DMS 273 (cell line): ENCODE data around the gene DGKH.
"Not testable (repeated sequence)": the region's sequence is repeated elsewhere in the genome, so short reads cannot be mapped to it uniquely, and the experiment has no call there.

Source experiments
- DNase-seq: peaks from one replicate; lab custom pipeline; 2025; ENCODE audit not compliant: unreplicated experiment; lab: John Stamatoyannopoulos, UW

The DGKH gene

GRCh38 chr13:42153199-42154113 lies 105.0 kb downstream of the DGKH start:
- no peak for DNase-seq

- DNase-seq, result no peak
Measured at GRCh38 chr13:42155251-42155650, 106.8 kb downstream of the DGKH start.

GRCh38 chr13:42163338-42163737 lies 114.9 kb downstream of the DGKH start:
- DNase-seq, result not testable (repeated sequence)

- DNase-seq, result not testable (repeated sequence)
Measured at GRCh38 chr13:42163910-42164309, 115.5 kb downstream of the DGKH start.

GRCh38 chr13:42164557-42165125 lies 116.2 kb downstream of the DGKH start:
- DNase-seq, result no peak

- DNase-seq, result no peak
Measured at GRCh38 chr13:42168496-42168895, 120.0 kb downstream of the DGKH start.

GRCh38 chr13:42170029-42170428 lies 121.6 kb downstream of the DGKH start:
- DNase-seq, result no peak

GRCh38 chr13:42173789-42174343 lies 125.4 kb downstream of the DGKH start:
- no peak for DNase-seq

- no peak for DNase-seq
Measured at GRCh38 chr13:42174344-42175162, 126.1 kb downstream of the DGKH start.

- DNase-seq, result no peak
Measured at GRCh38 chr13:42176294-42176693, 127.8 kb downstream of the DGKH start.

- DNase-seq, result no peak
Measured at GRCh38 chr13:42177189-42177588, 128.7 kb downstream of the DGKH start.

- peak; percentile 80 for DNase-seq
Measured at GRCh38 chr13:42181381-42181953, 133.0 kb downstream of the DGKH start.

GRCh38 chr13:42189061-42189460 lies 140.6 kb downstream of the DGKH start:
- no peak for DNase-seq

- DNase-seq, result no peak
Measured at GRCh38 chr13:42190529-42190928, 142.1 kb downstream of the DGKH start.

GRCh38 chr13:42211704-42212464 lies 163.4 kb downstream of the DGKH start:
- no peak for DNase-seq

- no peak for DNase-seq
Measured at GRCh38 chr13:42214446-42214845, 166.0 kb downstream of the DGKH start.

- peak; percentile 40 for DNase-seq
Measured at GRCh38 chr13:42215578-42216421, 167.4 kb downstream of the DGKH start.

GRCh38 chr13:42216422-42216735 lies 167.9 kb downstream of the DGKH start:
- DNase-seq, result no peak

- no peak for DNase-seq
Measured at GRCh38 chr13:42218576-42218975, 170.1 kb downstream of the DGKH start.
